MM.1S (cell line): Measurements from ENCODE around the gene ERCC1.

Experiments used
- CTCF ChIP-seq: fragments of 300-600 bp; sonication (generic); IDR thresholded peaks from 2 replicates; pipeline ENCODE4 v1.5.1; 2016; ENCODE audit warnings: antibody characterized with exemption, low read length, mixed read lengths
- EZH2 ChIP-seq: fragments of 300-600 bp; sonication (generic); optimal IDR thresholded peaks from 2 replicates; pipeline ENCODE3; 2017; ENCODE audit warnings: low read depth, mild to moderate bottlenecking, antibody characterized with exemption, low read length, mixed read lengths
- EZH2phosphoT487 ChIP-seq: fragments of 300-600 bp; sonication (generic); IDR thresholded peaks from 2 replicates; pipeline ENCODE4 v1.6.1; 2018; ENCODE audit warnings: antibody characterized with exemption, low read length

DNA sequence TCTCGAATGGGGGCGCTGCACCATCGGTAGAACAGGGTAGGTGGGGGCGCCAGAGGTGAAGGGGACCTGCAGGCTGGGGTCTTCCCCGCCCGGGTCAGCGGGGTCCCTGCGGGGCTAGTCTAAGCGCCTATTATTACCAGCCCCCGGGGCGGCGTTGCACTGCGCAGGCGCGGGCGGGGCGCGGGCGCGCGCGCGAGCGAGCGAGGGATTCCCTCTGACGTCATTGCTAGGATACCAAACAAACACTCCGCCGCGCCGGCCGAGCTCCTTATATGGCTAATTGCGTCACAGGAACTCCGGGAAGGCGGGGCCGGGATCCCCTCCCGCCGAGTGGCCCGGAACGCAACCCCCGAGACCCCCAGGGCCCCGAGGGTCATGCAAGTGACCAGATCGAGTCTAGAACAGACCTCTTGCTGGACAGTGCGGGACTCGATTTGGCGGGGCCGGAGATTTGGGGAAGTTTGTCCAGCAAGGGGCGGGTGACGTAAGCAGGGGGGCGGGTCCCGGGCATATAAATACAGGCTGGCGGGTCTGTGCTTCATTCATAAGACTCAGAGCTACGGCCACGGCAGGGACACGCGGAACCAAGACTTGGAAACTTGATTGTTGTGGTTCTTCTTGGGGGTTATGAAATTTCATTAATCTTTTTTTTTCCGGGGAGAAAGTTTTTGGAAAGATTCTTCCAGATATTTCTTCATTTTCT, 43.9 kb upstream of the ERCC1 start, which contains the start of gene FOSB:
- TF ChIP-seq CTCF (no peak), EZH2 (no peak), EZH2phosphoT487 (no peak)
